Midbrain (tissue), 1 donor: ENCODE results near the gene CAST.
"Not testable (repeated sequence)": the region's sequence is repeated elsewhere in the genome, so short reads cannot be mapped to it uniquely, and the experiment has no call there.

Experiments used
- DNase-seq: peaks from one replicate; lab custom pipeline; 2025; lab: John Stamatoyannopoulos, UW

CAST gene

GRCh38 chr5:96781031-96781971 lies 119.1 kb downstream of the CAST start:
- no peak for DNase-seq

DNA sequence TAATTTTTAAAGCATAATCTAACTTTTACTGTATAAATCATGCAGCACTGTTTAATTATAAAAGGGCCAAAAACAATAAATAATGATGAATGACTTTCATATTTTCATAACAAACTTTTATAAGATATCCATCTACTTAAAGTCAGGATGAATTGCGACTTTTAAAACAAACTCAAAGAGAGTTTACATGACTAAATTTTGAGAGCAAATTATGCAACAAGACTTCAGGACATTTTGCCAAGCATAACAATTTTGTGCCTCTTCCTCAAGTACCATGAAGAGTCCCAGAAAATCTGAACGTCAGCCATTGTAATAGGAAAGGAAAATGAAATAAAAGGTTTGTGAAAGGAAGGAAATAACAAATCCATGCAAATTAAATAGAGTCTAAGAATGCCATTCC lies 121.2 kb downstream of the CAST start:
- no peak for DNase-seq

DNA sequence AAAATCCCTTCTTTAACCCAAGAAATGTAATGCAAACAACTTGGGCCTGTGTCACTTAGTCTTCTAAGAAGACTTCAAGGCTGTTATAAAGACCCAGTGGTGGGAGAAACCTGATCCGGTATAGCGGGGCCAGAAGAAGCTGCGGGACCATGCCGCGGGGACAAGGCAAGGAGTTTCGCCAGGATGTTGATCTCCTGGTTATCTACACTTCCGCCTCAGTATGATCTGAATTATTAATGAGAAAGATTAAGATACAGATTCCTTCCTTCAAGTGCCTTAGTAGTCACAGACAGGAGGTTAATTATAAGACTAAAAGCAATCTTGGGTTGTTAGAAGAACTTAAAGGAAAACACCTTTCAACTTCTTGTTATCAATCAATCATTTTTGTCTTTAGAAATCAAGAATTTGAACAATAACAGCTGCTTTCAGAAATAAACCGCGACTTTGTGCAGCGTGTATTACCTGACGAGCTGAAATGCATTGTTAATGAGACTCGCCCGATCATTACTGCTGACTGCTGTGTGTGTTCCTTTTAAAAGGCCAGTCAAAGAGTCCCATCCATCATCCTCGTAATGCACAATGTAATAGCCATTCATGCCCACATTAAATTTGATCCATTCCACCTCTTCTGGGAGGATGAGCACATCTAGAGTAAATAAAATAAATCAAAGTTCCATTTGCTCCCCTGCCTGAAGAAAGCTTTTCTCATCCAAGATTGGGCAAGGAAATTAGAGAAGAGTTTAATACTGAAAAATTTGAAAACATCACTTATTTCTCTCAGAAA lies 123.3 kb downstream of the CAST start:
- no peak for DNase-seq

- DNase-seq, result no peak
These were observed 126.1 kb downstream of the CAST start for GRCh38 chr5:96788112-96788749.

DNA sequence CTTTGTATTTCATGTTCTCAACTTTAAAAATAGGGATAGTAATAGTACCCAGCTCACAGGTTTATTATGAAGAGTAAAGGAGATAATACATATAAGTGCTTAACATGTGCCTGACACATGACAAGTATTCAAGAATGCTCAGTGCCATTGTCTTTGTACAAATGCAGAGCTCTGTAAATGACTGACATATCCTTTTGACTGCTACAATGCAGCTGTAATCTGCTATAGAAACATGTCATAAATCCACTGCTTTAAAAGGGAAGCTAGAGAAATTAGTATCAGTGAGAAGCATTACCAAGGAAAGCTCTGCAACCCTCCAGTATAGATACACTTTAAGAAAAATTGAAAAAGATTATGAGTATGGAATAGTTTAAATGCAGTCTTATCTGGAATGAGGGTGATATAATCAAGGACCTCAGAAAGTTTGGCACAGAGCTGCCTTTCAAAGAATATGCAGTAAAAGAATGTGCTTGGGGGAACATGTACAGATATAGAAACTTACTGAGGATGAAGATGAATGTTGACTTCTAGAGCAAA lies 127.7 kb downstream of the CAST start:
- DNase-seq, result no peak

DNA sequence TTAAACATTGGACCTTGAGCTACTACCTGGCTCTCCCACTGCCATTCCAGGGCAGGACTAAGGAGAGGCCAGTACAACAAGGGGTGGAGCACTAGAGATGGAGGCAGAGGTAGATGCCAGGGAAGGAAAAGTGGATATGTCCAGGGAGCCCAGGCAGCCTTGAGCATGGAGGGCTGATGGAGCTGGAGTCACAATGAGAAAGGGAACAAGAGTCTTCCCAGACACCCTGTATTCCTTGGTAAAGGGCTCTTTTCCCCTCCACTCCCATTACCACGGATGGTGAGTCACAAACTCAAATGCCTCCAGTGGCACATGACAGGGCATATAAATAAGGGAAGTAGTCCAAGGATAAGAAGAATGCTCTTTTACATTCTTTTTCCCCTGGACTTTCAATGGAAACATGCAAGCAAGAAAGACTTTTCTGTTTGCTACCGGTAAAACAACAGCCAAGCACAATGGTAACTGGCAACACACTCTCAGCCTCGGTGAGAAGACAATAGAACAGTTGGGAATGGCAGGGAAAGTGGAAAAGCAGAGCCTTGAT lies 128.9 kb downstream of the CAST start:
- DNase-seq, result no peak

DNA sequence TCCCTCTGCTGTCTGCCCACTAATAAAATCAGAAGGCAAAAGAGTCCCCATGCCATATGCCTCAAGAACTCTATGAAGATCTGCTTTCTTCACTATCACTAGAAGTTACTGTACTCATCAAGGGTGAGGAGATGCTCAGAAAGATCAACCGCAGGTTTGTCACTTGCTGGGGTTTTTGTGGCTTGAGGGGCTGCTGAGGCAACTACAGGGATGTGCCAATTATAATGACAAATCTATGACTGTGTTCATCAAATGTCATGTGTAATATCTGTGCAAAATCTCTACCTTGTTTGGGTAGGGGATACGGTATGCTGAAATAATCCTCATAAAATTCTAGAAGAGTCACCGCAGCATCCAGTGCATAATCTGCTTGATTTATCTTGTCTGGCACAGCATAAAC lies 132.6 kb downstream of the CAST start:
- DNase-seq, result no peak

- no peak for DNase-seq
These were observed 133.4 kb downstream of the CAST start for GRCh38 chr5:96795626-96796025.

DNA sequence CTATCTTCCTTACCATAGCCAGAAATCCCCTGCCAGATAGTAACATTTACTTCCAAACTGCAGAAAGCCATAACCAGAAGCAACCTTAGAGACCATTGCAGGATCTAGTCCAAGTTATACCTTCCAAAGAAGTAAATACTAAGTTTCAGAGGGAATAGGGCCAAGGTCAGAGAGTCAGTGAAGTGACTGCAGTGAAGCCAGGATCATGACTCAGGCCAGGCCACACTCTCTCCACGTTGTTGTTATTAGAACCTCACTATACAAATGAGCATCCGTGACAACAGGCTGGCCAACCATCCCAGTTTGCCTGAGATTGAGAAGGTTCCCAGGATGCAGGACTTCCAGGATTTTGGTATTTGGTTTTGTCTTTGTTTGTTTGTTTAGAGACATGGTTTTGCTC lies 134.3 kb downstream of the CAST start:
- no peak for DNase-seq

DNA sequence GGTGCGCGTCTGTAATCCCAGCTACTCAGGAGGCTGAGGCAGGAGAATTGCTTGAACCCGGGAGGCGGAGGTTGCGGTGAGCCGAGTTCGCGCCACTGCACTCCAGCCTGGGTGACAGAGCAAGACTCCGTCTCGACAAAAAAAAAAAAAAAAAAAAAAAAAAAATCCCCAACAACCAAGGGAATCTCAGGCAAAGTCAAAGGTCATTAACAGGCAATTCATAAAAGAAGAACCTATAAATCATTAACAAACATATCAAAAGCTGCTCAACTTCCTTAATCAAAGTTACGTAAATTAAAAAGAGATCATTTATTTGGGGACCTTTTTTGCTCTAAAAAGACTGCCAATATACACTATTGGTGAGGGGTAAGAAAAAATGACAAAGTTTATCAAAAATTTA lies 139.5 kb downstream of the CAST start:
- not testable (repeated sequence) for DNase-seq

DNA sequence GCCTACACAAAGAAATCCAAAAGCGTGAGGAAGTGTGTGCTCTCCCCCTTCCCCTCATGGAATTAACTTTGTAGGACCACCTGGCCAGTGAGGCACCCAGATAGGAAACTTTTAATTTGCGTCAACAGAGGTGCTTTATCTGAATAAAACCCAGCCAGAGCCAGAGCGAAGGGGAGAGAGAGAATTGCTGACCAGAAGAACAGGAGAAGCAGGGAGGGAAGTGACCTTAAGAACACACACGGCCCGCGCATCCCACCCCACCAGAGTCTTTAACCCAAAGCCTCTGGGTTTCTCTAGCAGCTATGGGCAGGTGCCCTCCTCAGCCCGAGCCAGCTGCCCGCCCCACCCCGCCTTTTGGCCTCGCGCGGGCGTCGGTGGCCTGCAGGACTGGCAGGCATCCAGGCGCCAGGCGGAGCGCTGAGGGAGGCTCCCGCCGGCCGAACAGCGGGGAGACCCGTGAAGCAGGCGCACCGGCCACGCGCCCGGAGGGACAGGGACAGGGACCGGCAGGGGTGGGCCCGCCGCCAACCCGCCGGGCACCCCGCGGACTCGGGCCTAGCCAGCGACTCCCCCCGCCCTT lies 145.0 kb downstream of the CAST start:
- DNase-seq, result peak; percentile 79

- no peak for DNase-seq
These were observed 146.3 kb downstream of the CAST start for GRCh38 chr5:96808541-96808828.

DNA sequence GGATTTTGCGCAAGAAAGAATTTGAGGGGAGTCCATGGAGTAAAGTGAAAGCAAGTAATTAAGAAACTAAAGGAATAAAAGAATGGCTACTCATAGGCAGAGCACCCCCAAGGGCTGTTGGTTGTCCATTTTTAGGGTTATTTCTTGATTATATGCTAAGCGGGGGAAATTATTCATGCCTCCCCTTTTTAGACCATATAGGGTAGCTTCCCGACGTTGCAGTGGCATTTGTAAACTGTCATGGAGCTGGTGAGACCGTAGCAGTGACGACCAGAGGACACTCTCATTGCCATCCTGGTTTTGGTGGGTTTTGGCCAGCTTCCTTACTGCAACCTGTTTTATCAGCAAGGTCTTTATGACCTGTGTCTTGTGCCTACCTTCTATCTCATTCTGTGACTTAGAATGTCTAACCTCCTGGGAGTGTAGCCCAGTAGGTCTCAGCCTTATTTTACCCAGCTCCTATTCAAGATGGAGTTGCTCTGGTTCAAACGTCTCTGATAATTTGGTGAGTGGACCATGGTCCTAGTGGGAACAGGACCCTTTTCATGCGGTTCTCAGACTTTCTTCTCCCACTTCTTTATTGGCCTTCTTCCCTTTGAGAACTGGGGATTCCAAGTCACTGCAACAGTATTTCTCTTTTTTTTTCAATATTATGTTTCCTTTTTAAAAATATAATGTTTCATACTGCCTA lies 146.8 kb downstream of the CAST start:
- no peak for DNase-seq

DNA sequence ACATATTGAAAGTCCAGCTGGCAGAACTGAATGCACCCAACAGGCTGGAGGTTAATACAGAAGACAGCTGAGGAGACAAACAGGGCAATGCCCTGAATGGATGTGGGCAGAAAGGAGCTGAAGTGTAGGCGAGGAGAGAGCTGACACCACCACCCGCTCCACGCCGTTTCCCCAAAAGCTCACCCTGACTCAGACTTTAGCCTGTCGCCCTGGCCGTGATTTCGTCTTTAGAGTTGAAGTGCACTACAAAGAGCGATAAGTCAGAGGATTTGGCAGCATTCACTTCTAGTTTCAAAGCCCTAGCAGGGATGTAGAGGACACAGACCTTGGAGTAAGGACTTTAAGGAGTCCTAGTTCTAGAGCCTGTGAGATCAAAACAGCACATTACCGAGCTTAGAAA lies 147.7 kb downstream of the CAST start:
- DNase-seq, result peak; percentile 3

DNA sequence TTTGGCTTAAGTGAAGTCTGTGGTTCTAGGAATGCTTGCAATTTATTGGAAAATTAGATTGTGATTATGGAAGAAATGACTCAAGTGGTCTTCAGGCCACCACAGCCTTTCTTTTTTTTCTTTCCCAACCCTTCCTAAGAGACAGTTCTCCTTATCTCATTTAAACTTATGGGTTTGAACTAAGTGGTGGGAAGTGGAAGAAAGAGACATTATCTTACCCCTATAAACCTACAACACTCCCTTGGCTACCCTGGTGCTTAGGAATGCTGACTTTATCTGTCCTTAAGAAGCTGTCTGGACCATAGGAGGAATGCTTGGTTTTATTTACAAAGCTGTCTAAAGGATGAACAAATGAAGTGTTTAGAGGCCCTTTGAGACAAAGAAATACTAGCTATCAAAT lies 150.7 kb downstream of the CAST start:
- DNase-seq, result no peak

DNA sequence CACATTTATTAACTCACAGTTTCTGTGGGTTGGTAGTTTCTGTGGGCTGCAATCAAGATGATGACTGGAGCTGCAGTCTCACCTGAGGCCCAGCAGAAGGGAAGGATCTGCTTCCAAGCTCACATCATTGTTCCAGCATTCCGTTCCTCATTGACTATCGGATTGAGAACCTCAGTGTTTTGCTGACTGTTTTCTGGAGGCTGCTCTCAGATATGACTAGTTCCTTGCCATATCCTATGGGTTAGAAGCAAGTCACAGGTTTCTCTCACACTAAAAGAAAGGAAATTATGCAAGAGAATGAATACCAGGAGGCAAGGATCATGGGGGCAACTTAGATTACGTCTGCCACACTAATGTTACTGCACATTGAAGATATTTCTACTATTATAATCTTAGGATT lies 151.9 kb downstream of the CAST start:
- DNase-seq, result no peak

- no peak for DNase-seq
These were observed 154.3 kb downstream of the CAST start for GRCh38 chr5:96816411-96816939.

GRCh38 chr5:96816991-96817390 lies 154.8 kb downstream of the CAST start:
- DNase-seq, result no peak

GRCh38 chr5:96817506-96817905 lies 155.3 kb downstream of the CAST start:
- DNase-seq, result peak; percentile 3

DNA sequence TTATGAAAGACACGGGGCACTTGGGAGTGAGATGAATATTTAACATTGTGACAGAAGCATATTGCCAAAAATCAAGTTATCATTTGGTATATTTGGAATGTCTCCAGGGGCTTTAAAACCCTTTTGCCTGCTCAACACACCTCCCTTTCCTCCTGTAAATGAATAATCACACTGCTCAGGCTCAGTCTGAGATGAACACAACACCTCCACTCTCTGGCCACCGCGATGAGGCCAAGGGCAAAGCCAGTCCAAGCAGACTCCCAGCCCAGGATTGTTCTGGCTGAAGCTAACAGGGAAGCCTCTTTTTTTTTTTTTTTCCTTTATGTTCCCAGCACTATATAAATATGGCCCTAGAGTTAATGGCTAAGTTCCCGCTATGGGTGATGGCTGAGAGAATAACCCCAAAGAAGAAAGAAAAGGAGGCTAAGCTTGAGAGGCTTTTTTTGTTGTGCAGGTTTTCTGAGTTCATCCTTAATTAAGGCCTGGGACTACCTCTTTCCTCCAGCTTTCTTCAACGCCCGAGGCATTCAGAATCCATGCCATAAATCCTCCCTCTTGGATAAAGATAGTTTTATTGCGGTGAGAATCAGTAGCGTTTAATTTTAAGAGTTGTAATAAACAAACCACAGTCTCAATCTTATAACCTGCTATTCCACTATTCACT lies 156.1 kb downstream of the CAST start:
- no peak for DNase-seq

- no peak for DNase-seq
These were observed 157.6 kb downstream of the CAST start for GRCh38 chr5:96819806-96820205.
